ENCODE measurements around the gene PTPRK. TPM values are rescaled to one million over a fixed set of nuclear protein-coding genes. Genes with fewer than 3 reads are reported as not detected.
A peak's percentile ranks its signal among the peaks of the same experiment; 100 is the strongest.

PTPRK gene
- total RNA-seq, 1 experiment from 2014 or later, result 265 TPM

DNA sequence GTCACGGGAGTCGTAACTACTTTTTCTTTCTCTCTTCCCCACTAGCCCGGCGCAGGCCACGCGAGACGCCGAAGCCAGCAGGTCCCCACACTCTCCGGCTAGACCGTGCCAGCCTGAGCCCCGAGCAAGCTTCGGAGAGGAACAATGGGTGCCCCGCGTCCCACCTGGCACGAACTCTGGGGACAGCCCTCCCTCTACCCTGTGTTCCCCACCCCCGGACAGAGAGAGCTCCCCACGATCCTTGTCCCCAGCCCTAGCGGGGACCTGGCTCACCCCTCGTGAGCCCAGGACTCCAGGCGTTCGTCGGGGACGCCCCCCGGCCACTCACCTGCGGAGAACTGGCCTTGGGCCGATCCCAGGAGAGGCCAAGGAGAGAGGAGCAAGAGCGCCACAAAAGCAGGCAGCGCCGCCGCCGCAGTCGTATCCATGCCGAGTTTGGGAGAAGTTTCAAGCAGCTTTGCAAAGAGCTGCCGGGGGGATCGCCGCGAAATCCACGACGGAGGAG lies 416 bp downstream of the PTPRK start:
- Mint-ChIP-seq H3K36me3 (ENCODE audit: insufficient read depth, unreplicated experiment) (peaks cover 58% of the 10 kb centered on the region), H3K27ac (ENCODE audit: unreplicated experiment) (peak overlapping the region; percentile 88), H3K4me1 (ENCODE audit: low read depth, unreplicated experiment) (peaks cover 23% of the 10 kb centered on the region), H3K27me3 (ENCODE audit: unreplicated experiment) (no peaks in the 10 kb centered on the region), H3K9me3 (ENCODE audit: low read depth, unreplicated experiment) (no peaks in the 10 kb centered on the region), H3K4me3 (ENCODE audit: low read depth, unreplicated experiment) (peak overlapping the region; percentile 100)
- CTCF ChIA-PET, result interaction anchor here (0.8 to 1.9 kb wide), 7 partner anchors 14 to 664 kb away, joined by 3 to 10 read pairs (median 3); no protein-coding TSS in a partner anchor
- intact Hi-C loops (cut with micrococcal nuclease; ENCODE audit: unreplicated experiment), result loop anchor here (2.0 to 10.0 kb wide), 7 partner anchors 38 to 785 kb away; no protein-coding TSS in a partner anchor
- no TSS peak for BruUV-seq (replicated peaks)
- no peak for DNase-seq
- TF ChIP-seq, protein P1, sequence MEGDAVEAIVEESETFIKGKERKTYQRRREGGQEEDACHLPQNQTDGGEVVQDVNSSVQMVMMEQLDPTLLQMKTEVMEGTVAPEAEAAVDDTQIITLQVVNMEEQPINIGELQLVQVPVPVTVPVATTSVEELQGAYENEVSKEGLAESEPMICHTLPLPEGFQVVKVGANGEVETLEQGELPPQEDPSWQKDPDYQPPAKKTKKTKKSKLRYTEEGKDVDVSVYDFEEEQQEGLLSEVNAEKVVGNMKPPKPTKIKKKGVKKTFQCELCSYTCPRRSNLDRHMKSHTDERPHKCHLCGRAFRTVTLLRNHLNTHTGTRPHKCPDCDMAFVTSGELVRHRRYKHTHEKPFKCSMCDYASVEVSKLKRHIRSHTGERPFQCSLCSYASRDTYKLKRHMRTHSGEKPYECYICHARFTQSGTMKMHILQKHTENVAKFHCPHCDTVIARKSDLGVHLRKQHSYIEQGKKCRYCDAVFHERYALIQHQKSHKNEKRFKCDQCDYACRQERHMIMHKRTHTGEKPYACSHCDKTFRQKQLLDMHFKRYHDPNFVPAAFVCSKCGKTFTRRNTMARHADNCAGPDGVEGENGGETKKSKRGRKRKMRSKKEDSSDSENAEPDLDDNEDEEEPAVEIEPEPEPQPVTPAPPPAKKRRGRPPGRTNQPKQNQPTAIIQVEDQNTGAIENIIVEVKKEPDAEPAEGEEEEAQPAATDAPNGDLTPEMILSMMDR (IDR thresholded peaks at IDR 0.05; ENCODE audit: unreplicated experiment), result no peak

DNA sequence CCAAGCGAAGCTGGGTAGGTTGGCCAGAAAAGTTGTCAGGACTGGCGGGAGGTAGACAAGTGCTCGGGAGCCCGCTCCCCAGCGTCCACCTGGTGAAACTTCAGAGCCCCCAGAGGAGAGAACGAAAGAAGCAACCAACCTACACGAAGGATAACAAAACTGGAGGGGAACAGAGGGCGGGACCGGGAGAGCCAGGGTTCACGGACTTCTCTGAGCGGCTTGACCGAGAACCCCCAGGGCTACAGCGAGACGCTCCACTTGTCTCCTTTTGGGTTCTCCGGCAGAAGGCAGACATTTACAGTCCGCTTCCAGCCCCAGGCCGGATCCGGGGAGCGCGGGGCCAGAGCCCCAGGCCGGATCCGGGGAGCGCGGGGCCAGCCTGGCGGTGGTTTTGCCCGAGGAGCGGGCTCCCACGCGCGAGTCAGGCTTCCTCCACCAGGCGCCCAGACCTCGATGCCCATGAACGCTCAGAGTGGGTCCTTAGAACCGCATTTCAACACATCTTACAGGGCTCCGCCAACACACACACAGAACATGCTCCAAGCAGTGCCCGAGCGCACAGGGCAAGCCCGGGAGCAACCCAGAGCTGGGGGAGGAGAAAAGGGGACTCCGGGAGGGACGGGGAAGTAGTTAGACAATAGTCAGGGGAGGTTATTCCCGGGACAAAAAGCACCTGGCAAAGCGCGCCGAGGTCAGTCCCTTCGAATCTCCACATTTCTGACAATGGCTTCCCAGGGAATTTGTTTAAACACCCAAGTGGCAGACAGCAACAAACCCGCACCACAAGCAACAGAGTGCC lies 1.1 kb downstream of the PTPRK start:
- TF ChIP-seq, protein P1 (IDR thresholded peaks at IDR 0.05; ENCODE audit: unreplicated experiment), result no peak
- peak; percentile 63 for DNase-seq
- Mint-ChIP-seq H3K27me3 (ENCODE audit: unreplicated experiment) (no peaks in the 10 kb centered on the region), H3K4me3 (ENCODE audit: low read depth, unreplicated experiment) (peak overlapping the region; percentile 100), H3K36me3 (ENCODE audit: insufficient read depth, unreplicated experiment) (peaks cover 61% of the 10 kb centered on the region), H3K4me1 (ENCODE audit: low read depth, unreplicated experiment) (peaks cover 27% of the 10 kb centered on the region), H3K27ac (ENCODE audit: unreplicated experiment) (peak overlapping the region; percentile 88), H3K9me3 (ENCODE audit: low read depth, unreplicated experiment) (no peaks in the 10 kb centered on the region)
- intact Hi-C loops (cut with micrococcal nuclease; ENCODE audit: unreplicated experiment), result loop anchor here (5.0 to 10.0 kb wide), 5 partner anchors 37 to 785 kb away; no protein-coding TSS in a partner anchor
- CTCF ChIA-PET, result interaction anchor here (0.8 to 2.7 kb wide), 7 partner anchors 20 to 664 kb away, joined by 3 to 8 read pairs (median 3); no protein-coding TSS in a partner anchor
- no TSS peak for BruUV-seq (replicated peaks)

DNA sequence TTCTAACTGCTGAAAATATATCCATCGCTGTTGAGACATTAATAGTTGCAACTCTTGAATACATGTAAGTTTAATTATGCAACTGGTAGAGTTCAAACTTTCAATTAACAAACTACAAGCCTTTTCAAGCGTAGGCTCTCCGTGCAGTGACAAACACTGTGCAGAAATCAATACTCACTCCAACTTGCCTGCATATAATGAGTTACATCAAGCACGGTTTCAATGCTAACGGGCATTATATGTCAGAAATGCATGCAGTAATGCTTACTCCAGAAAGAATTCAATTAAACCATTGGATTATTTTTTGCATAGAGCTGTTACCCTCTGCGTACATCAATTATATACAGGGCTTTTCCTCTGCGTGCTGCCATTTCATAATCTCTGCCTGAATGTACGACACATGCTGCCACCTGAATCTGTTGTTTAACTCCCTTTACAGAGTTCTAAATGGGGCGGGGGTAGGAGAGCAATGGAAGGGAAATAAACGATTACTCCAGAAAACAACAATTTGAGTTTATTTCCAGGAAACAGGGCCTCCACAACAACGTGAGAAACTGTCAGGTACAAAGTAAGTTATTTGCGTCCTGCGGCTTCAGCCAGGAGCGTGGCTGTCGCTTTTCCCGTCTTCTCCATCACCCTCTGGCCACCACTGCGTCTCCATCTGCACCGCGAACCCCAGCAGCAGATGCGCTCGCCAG lies 1.8 kb downstream of the PTPRK start:
- intact Hi-C loops (cut with micrococcal nuclease; ENCODE audit: unreplicated experiment), result loop anchor here (5.0 to 10.0 kb wide), 5 partner anchors 36 to 784 kb away; no protein-coding TSS in a partner anchor
- H3K4me1 Mint-ChIP-seq (ENCODE audit: low read depth, unreplicated experiment), result peaks cover 35% of the 10 kb centered on the region
- H3K9me3 Mint-ChIP-seq (ENCODE audit: low read depth, unreplicated experiment), result no peaks in the 10 kb centered on the region
- TF ChIP-seq, protein P1 (IDR thresholded peaks at IDR 0.05; ENCODE audit: unreplicated experiment), result no peak
- BruUV-seq (replicated peaks), result TSS peak; percentile 19
- peaks cover 65% of the 10 kb centered on the region for H3K36me3 Mint-ChIP-seq (ENCODE audit: insufficient read depth, unreplicated experiment)
- H3K4me3 Mint-ChIP-seq (ENCODE audit: low read depth, unreplicated experiment), result peak overlapping the region; percentile 100
- H3K27ac Mint-ChIP-seq (ENCODE audit: unreplicated experiment), result peak overlapping the region; percentile 88
- CTCF ChIA-PET, result interaction anchor here (1.1 to 2.7 kb wide), 2 partner anchors 10 to 19 kb away, joined by 4 to 8 read pairs; no protein-coding TSS in a partner anchor
- H3K27me3 Mint-ChIP-seq (ENCODE audit: unreplicated experiment), result no peaks in the 10 kb centered on the region
- DNase-seq, result no peak

DNA sequence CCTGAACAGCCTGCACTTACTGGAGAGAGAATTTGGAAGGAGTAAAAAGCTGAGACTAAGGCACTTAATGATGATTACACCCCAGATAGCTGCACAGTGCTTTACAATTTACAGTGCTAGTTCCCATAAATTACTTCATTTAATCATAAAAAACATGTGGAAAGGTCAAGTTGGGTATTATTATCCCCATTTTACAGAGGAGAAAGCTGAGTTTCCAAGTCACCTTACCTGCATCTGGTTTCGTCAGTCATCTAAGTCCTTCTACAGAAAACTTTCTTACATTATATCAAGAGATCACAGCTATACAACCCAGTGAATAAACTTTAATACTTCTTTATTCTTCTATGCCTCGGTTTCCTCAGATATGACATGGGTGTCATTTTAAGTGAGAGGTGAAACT lies 3.3 kb downstream of the PTPRK start:
- peaks cover 48% of the 10 kb centered on the region for H3K4me1 Mint-ChIP-seq (ENCODE audit: low read depth, unreplicated experiment)
- no TSS peak for BruUV-seq (replicated peaks)
- peak overlapping the region; percentile 100 for H3K4me3 Mint-ChIP-seq (ENCODE audit: low read depth, unreplicated experiment)
- H3K36me3 Mint-ChIP-seq (ENCODE audit: insufficient read depth, unreplicated experiment), result peaks cover 71% of the 10 kb centered on the region
- TF ChIP-seq, protein P1 (IDR thresholded peaks at IDR 0.05; ENCODE audit: unreplicated experiment), result no peak
- peak overlapping the region; percentile 92 for H3K27ac Mint-ChIP-seq (ENCODE audit: unreplicated experiment)
- no peak for DNase-seq
- H3K9me3 Mint-ChIP-seq (ENCODE audit: low read depth, unreplicated experiment), result no peaks in the 10 kb centered on the region
- H3K27me3 Mint-ChIP-seq (ENCODE audit: unreplicated experiment), result no peaks in the 10 kb centered on the region
- intact Hi-C loops (cut with micrococcal nuclease; ENCODE audit: unreplicated experiment), result loop anchor here (5.0 to 10.0 kb wide), 5 partner anchors 35 to 782 kb away; no protein-coding TSS in a partner anchor
- CTCF ChIA-PET, result interaction anchor here (0.9 to 2.7 kb wide), 11 partner anchors 9 to 214 kb away, joined by 3 to 8 read pairs (median 4); no protein-coding TSS in a partner anchor
